VCaP (cell line): ENCODE results near the gene CPB1.

Experiments used
- H3K27ac ChIP-seq: fragments of 450-650 bp; 2 replicates; pipeline ENCODE4 v1.5.1; 2017
- CTCF ChIP-seq: fragments of 450-650 bp; conservative IDR thresholded peaks from 2 replicates; pipeline ENCODE4 v1.5.1; 2017; ENCODE audit warnings: mild to moderate bottlenecking, moderate library complexity

CPB1 gene

GRCh38 chr3:148833223-148833622, 5.6 kb downstream of the CPB1 start:
- TF ChIP-seq CTCF = no peak
- H3K27ac ChIP-seq = no peak overlapping the region

- H3K27ac ChIP-seq = no peak overlapping the region
- TF ChIP-seq CTCF = no peak
Observed at GRCh38 chr3:148839805-148840204, 12.2 kb downstream of the CPB1 start.

- TF ChIP-seq CTCF = no peak
- no peak overlapping the region for H3K27ac ChIP-seq
Observed at GRCh38 chr3:148840451-148840850, 12.8 kb downstream of the CPB1 start.

- no peak for TF ChIP-seq CTCF
- no peak overlapping the region for H3K27ac ChIP-seq
Observed at GRCh38 chr3:148845756-148846395, 18.3 kb downstream of the CPB1 start.

- no peak overlapping the region for H3K27ac ChIP-seq
- TF ChIP-seq CTCF = no peak
Observed at GRCh38 chr3:148847351-148847750, 19.7 kb downstream of the CPB1 start.

- TF ChIP-seq CTCF = no peak
- H3K27ac ChIP-seq = no peak overlapping the region
Observed at GRCh38 chr3:148848410-148848809, 20.8 kb downstream of the CPB1 start.

GRCh38 chr3:148852271-148852992, 24.8 kb downstream of the CPB1 start:
- no peak for TF ChIP-seq CTCF
- H3K27ac ChIP-seq = no peak overlapping the region
